Endodermal cell (in vitro differentiated cells): Measurements from ENCODE around the gene KCNQ1. TPM values are rescaled to one million over a fixed set of nuclear protein-coding genes. Genes with fewer than 3 reads are reported as not detected.
A peak's percentile ranks its signal among the peaks of the same experiment; 100 is the strongest.

Experiments used
- DNase-seq: peaks from one replicate; pipeline ENCODE4 v3.0.0-alpha.2; 2017
- H3K27ac ChIP-seq: 2 replicates; pipeline ENCODE4 v1.5.1; 2013; ENCODE audit warnings: mild to moderate bottlenecking, low read depth, low read length, moderate library complexity
- H3K27me3 ChIP-seq: 2 replicates; pipeline ENCODE4 v1.6.1; 2013; ENCODE audit warnings: mild to moderate bottlenecking, low read length, moderate library complexity; ENCODE audit not compliant: insufficient read depth, control insufficient read depth, poor library complexity, severe bottlenecking
- H3K36me3 ChIP-seq: 2 replicates; pipeline ENCODE4 v1.7.0; 2013; ENCODE audit warnings: mild to moderate bottlenecking, low read length, moderate library complexity; ENCODE audit not compliant: control insufficient read depth, insufficient read depth
- H3K4me1 ChIP-seq: one replicate; pipeline ENCODE4 v1.7.0; 2013; ENCODE audit warnings: low read length; ENCODE audit not compliant: control insufficient read depth, insufficient read depth
- H3K4me3 ChIP-seq: 2 replicates; pipeline ENCODE4 v1.5.1; 2013; ENCODE audit warnings: mild to moderate bottlenecking, low read length, moderate library complexity
- H3K9ac ChIP-seq: 2 replicates; pipeline ENCODE4 v1.6.1; 2013; ENCODE audit warnings: mild to moderate bottlenecking, low read length, moderate library complexity; ENCODE audit not compliant: poor library complexity, severe bottlenecking; ENCODE audit errors: extremely low read depth
- H3K9me3 ChIP-seq: 2 replicates; pipeline ENCODE4 v1.6.1; 2013; ENCODE audit warnings: mild to moderate bottlenecking, low read length, moderate library complexity; ENCODE audit not compliant: control insufficient read depth
- H3K27ac Mint-ChIP-seq: 2 replicates; pipeline ENCODE4 v1.8.0; 2020; ENCODE audit warnings: mixed read lengths
- H3K27me3 Mint-ChIP-seq: 2 replicates; pipeline ENCODE4 v1.8.0; 2021; ENCODE audit warnings: mild to moderate bottlenecking, mixed read lengths; ENCODE audit not compliant: insufficient read depth
- H3K36me3 Mint-ChIP-seq: 2 replicates; pipeline ENCODE4 v1.8.0; 2020; ENCODE audit warnings: low read depth, mixed read lengths
- H3K4me1 Mint-ChIP-seq: 2 replicates; pipeline ENCODE4 v1.8.0; 2020; ENCODE audit warnings: mixed read lengths
- H3K4me3 Mint-ChIP-seq: 2 replicates; pipeline ENCODE4 v1.8.0; 2020; ENCODE audit warnings: mild to moderate bottlenecking, moderate library complexity, mixed read lengths
- H3K9me3 Mint-ChIP-seq: 2 replicates; pipeline ENCODE4 v1.8.0; 2020; ENCODE audit warnings: mild to moderate bottlenecking, mixed read lengths
- WGBS, 2 experiments: methylation state at CpG; one replicate each; pipeline versions ENCODE4 v1.1.5 to v1.1.7; 2013; ENCODE audit warnings: missing lambda C conversion rate in 2 of 2, mixed read lengths in 1 of 2; ENCODE audit not compliant: insufficient coverage in 1 of 2, insufficient read length in 1 of 2; 5-methylcytosine and 5-hydroxymethylcytosine counted together
- total RNA-seq, 2 donors: library from RNA; stranded (reverse); fragmentation: NEBNext Ultra II Directional in 1 of 2; extraction: Animal tissue kit (Norgen Biotek cat#: 25700) in 1 of 2; gene quantifications; 2 replicates in 1 of 2; 3 replicates in 1 of 2; pipeline ENCODE4 v1.2.1, GENCODE V29; 2021
- TF ChIP-seq, protein P1 (sequence below): fragments of 200-600 bp; sonication (generic); conservative IDR thresholded peaks from 2 replicates; pipeline ENCODE4 v1.5.0; 2021; ENCODE audit warnings: antibody characterized with exemption, mild to moderate bottlenecking

Gene KCNQ1
- total RNA-seq, 2 donors from 2014 or later: 1.8 to 3.5 TPM

GRCh38 chr11:2691991-2692875, 247.4 kb downstream of the KCNQ1 start:
- H3K9me3 ChIP-seq: no peaks in the 10 kb centered on the region
- peak; percentile 85 for DNase-seq
- H3K4me3 ChIP-seq: no peak overlapping the region
- WGBS, 2 experiments: 42 to 75% methylated on average over 1 to 3 of the region's 3 CpGs
- no peak overlapping the region for H3K9ac ChIP-seq
- no peak overlapping the region for H3K4me3 Mint-ChIP-seq
- H3K27ac Mint-ChIP-seq: peak overlapping the region; percentile 86
- H3K27ac ChIP-seq: no peak overlapping the region
- H3K4me1 Mint-ChIP-seq: peaks cover 89% of the 10 kb centered on the region
- H3K4me1 ChIP-seq: peaks cover 37% of the 10 kb centered on the region
- H3K36me3 Mint-ChIP-seq: peaks cover 12% of the 10 kb centered on the region
- H3K36me3 ChIP-seq: peaks cover 4% of the 10 kb centered on the region
- H3K9me3 Mint-ChIP-seq: no peaks in the 10 kb centered on the region
- H3K27me3 Mint-ChIP-seq: no peaks in the 10 kb centered on the region
- TF ChIP-seq, protein P1, sequence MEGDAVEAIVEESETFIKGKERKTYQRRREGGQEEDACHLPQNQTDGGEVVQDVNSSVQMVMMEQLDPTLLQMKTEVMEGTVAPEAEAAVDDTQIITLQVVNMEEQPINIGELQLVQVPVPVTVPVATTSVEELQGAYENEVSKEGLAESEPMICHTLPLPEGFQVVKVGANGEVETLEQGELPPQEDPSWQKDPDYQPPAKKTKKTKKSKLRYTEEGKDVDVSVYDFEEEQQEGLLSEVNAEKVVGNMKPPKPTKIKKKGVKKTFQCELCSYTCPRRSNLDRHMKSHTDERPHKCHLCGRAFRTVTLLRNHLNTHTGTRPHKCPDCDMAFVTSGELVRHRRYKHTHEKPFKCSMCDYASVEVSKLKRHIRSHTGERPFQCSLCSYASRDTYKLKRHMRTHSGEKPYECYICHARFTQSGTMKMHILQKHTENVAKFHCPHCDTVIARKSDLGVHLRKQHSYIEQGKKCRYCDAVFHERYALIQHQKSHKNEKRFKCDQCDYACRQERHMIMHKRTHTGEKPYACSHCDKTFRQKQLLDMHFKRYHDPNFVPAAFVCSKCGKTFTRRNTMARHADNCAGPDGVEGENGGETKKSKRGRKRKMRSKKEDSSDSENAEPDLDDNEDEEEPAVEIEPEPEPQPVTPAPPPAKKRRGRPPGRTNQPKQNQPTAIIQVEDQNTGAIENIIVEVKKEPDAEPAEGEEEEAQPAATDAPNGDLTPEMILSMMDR: peak; percentile 84
- no peaks in the 10 kb centered on the region for H3K27me3 ChIP-seq

GRCh38 chr11:2693271-2694261, 248.8 kb downstream of the KCNQ1 start:
- peaks cover 4% of the 10 kb centered on the region for H3K9me3 Mint-ChIP-seq
- Histone ChIP-seq H3K9ac (no peak overlapping the region), H3K4me1 (peaks cover 36% of the 10 kb centered on the region), H3K4me3 (peak overlapping the region; percentile 9), H3K27ac (no peak overlapping the region), H3K27me3 (no peaks in the 10 kb centered on the region), H3K9me3 (no peaks in the 10 kb centered on the region), H3K36me3 (peaks cover 4% of the 10 kb centered on the region)
- H3K4me1 Mint-ChIP-seq: peaks cover 91% of the 10 kb centered on the region
- peaks cover 12% of the 10 kb centered on the region for H3K36me3 Mint-ChIP-seq
- H3K27me3 Mint-ChIP-seq: peaks cover 3% of the 10 kb centered on the region
- WGBS, 2 experiments: 20 to 25% methylated on average over 9 to 18 of the region's 18 CpGs
- TF ChIP-seq, protein P1: peak; percentile 47
- H3K27ac Mint-ChIP-seq: peak overlapping the region; percentile 86
- peak overlapping the region; percentile 12 for H3K4me3 Mint-ChIP-seq
- peak; percentile 98 for DNase-seq

GRCh38 chr11:2694495-2694894, 249.7 kb downstream of the KCNQ1 start:
- H3K9me3 ChIP-seq: no peaks in the 10 kb centered on the region

More at GRCh38 chr11:2694495-2694894, 249.7 kb downstream of the KCNQ1 start:
- no peaks in the 10 kb centered on the region for H3K27me3 ChIP-seq
- Mint-ChIP-seq H3K36me3 (peaks cover 12% of the 10 kb centered on the region), H3K9me3 (peaks cover 11% of the 10 kb centered on the region), H3K27me3 (peaks cover 4% of the 10 kb centered on the region), H3K4me3 (no peak overlapping the region), H3K4me1 (peaks cover 83% of the 10 kb centered on the region), H3K27ac (no peak overlapping the region)
- WGBS, 2 experiments: 93 to 96% methylated on average over 4 to 7 of the region's 7 CpGs
- no peak overlapping the region for H3K27ac ChIP-seq
- H3K9ac ChIP-seq: no peak overlapping the region
- H3K4me3 ChIP-seq: no peak overlapping the region
- H3K4me1 ChIP-seq: peaks cover 27% of the 10 kb centered on the region
- peaks cover 4% of the 10 kb centered on the region for H3K36me3 ChIP-seq
- DNase-seq: no peak
- TF ChIP-seq, protein P1: no peak
